HG03103 (cell line): ENCODE results near the gene TMEM156.

ENCODE experiments used
- ATAC-seq: cut with Tn5 transposase; IDR thresholded peaks from one replicate; pipeline ENCODE4 v1.9.1; 2021; ENCODE audit warnings: low read depth; ENCODE audit not compliant: unreplicated experiment

TMEM156 gene

DNA sequence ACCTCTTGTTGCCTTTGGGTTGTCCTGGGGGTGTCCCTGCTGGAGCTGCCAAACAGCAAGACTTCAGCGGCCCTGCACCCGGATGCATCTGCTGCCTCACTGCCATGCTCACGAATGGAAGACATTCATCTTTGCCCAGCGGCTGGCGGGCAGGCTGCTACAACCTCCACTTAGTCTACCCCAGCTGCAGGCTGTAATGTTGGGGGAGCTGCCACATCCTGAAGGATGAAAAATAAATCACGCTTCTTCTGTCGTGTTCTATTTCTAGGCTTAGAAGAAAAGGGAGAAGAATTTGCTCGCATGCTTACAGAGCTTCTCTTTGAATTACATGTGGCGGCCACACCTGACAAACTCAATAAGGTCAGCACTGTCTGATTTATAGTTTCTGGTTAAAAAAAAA is 103.2 kb downstream of the TMEM156 start:
- ATAC-seq, result no peak

DNA sequence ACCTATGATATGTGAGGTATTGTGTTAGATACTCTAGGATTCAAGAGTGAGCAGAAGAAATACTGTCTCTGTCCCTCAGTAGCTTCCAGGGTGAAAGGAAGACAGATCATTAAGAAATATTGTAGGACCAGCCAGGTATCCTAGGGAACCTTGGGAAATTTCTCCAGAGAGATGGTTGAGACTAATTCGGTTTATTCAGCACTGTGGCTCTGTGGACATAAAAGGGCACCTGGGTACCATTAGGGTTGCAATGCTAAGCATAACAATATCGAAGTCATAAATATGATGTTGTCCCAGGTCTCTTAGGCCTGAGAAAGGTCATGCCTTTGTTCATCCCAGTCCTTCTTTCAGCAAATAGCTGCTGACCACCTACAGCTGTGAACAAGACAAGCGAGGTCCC is 103.6 kb downstream of the TMEM156 start:
- ATAC-seq, result no peak

DNA sequence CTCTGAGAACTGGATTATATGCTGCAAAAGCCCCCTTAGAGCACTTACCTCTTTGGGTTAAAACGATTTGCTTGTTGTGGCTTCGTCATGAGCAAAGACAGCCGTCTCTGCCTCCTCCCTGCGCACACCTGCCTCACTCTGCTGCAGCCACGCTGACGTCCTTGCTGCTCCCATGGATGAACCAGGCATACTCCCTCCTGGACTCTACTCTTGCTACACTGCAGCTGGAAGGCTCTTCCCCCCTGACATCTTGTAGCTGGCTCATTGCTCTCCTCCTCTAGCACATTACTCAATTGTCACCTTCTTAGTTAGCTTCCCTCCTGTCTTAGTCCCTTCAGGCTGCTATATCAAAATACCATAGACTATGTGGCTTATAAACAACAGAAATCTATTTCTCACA is 105.3 kb downstream of the TMEM156 start:
- ATAC-seq, result no peak

DNA sequence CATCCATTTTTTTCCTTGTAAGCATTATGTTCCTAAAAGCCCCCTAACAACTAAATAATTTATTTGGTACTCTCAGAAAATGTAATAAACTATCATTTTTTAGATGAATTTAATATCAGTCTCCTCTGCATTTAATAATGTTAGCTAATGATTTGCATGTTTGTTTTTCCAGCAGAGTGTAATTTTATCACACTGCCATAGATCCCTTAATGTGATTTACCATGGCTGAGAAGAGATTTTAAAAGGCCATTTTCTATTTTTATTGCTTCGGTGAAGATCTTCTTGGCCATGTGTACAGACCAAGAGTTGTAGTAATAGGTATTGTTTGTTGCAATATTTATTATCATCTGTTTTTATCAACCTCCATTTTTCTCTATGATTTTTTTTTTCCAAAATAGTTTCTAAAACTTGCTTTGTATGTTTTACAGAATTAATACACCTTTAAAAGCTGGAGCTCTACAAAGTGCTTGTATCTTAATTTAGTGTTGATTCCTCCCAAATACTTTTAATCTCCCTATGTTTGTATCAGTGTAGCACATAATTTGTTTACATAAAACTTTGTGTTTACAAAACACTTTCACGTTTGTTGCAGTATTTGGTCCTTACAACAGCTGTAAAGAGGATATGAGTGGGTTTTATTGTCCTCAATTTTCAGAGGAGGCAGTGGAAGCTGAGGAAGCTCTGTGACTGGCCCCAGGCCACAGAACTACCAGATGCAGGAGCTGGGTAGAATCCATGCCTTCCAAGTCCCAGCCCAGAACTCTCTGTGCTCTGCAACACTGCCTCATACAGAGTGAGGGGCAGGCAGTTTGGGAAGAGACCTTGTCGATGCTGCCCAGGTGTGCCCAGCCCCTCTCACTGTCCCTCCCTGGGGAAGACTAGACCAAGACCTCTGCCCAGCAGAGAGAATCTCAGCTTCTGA is 106.5 kb downstream of the TMEM156 start:
- ATAC-seq, result no peak

DNA sequence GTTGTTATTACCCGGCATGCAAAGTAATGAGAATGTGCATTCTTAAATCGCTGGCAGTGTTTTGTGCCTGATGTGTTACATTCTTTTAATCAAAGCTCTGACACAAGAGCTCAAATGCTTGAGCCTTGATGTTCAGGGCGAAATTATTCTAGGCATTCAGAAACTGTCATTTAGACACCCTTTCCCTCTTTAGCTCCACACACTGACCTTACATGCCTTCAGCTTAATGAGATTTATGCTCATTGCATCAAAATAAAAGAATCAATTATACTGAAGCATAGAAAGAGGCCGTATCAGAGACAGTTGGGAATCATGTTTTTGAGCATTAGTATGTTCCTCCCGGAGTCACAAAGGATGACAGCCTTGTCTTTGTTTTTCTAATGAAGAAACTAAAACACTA is 107.9 kb downstream of the TMEM156 start:
- ATAC-seq, result no peak

DNA sequence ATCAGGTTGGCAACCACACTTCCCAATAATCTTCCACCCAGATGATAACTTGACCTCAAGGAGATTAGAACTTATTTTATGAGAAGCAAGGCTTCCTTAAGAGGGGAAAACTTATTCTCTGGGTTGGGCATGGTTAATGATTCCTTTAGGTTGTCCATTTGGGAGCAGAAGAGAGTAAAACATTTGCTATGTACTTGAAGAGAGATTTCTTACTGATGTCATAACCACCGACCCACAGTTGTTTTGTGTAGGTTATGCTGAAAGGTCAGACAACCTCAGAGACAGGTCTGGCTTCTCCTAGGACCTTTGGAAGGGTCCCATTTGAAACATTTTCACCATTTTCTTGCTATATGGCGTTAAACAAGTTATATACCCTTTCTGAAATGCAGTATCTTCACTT is 108.5 kb downstream of the TMEM156 start:
- no peak for ATAC-seq

DNA sequence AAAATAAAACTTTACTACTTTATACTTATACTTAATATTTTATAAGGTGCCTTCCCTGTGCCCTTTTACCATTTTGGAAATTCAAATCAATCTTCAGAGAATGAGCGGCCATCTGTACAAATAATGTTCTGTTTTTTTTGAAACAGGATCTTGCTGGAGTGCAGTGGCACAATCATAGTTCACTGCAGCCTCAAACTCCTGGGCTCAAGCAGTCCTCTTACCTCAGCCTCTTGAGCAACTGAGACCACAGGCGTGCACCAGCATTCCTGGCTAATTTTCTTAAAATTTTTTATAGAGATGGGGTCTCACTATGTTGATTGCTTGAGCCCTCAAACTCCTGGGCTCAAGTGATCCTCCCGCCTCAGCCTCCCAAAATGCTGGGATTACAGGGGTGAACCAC is 111.1 kb downstream of the TMEM156 start:
- no peak for ATAC-seq

DNA sequence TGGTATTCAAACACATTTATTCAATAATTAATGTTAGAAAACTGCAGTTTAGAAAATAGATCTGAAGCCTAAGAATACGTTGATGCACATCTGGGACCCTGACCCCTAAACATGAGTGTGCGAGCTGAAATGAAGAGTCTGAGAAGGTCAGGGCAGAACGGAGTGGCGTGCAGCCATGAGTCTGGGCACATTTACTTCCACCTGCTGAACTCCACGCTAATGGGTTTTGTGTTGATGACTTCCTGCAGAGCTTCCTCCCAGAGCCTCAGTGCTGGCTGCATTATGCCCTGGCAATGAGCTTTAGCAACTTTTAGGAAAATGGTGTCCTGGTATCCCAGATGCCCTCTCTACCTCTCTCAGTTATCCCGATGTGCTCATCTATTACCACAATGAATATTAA is 111.5 kb downstream of the TMEM156 start:
- ATAC-seq, result no peak

DNA sequence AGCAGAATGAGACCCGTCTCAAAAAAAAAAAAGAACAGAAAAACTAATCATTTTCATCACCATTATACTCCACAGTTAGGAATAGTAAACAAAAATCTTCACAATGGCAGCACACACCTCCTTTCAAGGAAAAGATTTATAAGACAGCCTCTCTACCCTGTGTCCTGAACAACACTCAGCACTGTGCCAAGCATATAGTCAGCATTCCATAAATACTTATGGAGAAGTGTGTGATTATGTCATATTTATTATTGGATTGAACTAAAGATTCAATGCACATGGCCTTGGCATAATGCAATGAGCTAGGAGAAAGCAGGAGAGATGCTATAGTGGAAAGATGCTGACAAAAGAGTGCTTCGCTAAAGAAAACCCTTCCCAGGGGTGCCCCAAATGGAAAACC is 112.0 kb downstream of the TMEM156 start:
- ATAC-seq, result no peak

DNA sequence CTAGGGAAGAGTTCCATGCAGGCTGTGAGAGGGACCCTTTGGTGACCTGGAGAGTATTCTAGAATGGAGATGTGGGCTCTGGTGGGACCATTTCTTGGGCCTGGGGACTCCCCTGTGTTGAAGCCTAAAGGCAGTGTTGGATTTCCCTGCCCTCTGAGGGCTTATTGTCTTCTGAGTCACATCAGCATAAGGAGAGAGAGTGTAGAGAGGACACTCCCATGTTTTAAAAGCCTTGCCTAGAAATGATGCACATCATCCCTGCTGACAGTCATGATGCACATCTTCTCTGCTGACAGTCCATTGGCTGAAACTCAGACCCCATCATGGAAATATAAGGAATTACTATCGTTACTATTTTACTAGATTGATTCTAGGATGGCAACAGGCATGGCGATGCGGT is 112.7 kb downstream of the TMEM156 start:
- ATAC-seq, result no peak

DNA sequence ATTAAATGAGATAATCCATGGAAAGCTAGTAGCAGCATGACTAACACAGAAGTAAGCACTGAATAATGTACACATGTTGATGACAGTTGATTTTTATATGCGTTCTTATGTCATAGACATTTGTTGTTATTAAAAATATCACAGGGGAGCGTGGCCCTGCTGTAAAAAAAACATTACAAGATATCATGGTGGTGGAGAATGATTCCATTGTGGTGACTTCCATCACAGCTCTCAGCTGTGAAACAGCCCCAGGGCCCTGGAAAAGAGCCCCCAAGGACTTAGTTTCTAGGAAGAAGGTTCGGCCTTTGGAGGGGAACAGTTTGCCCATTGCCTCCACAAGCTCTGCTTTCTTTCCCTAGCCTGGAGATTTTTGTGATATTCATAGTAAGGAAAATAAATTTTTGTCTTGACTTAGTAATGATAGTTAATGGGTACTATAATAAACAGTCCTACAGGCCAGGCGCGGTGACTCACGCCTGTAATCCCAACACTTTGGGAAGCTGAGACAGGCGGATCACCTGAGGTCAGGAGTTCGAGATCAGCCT is 114.7 kb downstream of the TMEM156 start:
- ATAC-seq, result no peak
